ENCODE data around the gene USP47. TPM values are rescaled to one million over a fixed set of nuclear protein-coding genes. Genes with fewer than 3 reads are reported as not detected.

Gene USP47
- total RNA-seq, 1 donor, result 169 TPM

DNA sequence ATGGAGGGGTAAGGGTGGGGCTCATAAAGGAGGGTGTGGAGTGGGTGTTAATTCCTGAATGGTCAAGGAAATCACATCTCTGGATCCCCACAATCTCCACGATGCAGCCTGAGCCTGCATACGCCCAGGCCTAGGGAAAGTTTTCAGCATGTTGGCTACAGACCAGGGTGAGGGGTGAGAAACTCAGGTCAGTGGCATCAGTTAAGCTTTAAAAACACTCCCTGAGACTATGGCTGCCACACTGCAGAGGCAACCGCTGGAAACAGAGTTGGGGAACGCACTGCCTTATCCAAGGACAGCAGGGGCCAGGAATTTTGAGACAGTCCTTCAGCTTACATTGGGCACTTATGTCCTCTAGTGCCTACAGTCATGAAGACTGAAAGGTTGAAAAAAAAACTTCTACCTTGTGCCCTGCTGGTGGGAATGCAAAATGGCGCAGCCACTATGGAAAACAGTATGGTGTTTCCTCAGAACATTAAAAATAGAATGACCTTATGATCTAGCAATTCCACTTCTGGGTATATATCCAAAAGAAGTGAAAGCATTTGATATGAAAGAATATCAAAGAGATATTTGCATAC lies 147.0 kb downstream of the USP47 start:
- H3K4me3 ChIP-seq (ENCODE audit: low read length), result no peak overlapping the region
- no peaks in the 10 kb centered on the region for H3K9me3 ChIP-seq (ENCODE audit: low read depth, low read length)

DNA sequence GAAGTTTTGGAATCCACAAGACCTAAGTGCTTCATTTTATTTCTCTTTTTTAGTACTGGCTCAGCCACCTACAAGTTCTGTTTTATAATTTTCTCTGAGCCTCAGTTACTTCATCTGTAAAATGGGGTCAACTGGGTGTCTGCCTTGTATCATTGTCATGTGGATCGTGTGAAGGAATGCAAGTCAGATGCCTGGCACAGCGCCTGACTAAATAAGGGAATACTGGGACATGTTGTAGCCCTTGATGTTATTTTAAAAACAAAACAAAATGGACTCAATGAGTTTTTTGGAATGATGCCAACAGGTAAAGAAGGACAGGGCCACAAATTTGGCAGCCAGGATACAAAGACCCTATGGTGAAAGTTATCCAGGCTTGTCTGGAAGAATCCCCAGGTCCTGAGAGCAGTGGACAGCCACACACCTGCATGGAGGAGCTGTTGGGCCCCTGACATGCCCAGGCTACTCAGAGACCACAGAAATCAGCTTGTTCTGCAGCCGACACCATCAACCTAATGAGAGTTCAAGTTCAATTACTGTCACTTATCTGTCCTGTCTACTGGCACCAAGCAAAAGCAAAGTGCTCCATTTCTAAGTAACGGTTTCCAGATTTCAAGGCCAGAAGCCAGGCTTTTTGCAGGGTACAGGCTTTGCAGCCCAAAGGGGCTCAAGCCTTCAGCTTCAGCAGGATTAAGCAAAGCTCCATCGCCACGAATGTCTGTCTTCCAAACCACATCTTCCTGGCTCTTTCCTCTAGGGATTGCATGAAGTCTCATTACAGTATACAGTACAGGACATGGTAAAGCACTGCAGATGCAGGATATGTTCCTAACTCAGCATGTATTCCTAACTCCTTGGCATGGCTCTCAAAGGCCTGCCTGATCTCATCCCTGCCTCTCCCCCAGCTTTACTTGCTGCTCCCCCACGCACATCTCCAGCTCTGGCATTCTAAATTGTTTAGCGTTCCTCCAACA lies 148.3 kb downstream of the USP47 start:
- no peaks in the 10 kb centered on the region for H3K9me3 ChIP-seq (ENCODE audit: low read depth, low read length)
- no peak overlapping the region for H3K4me3 ChIP-seq (ENCODE audit: low read length)
- H3K27me3 ChIP-seq (ENCODE audit: insufficient read depth, low read length), result no peaks in the 10 kb centered on the region
- H3K4me1 ChIP-seq (ENCODE audit: insufficient read depth, low read length), result no peaks in the 10 kb centered on the region

More for the DNA sequence above, 147.0 kb downstream of the USP47 start:
- no peaks in the 10 kb centered on the region for H3K4me1 ChIP-seq (ENCODE audit: insufficient read depth, low read length)
- H3K27me3 ChIP-seq (ENCODE audit: insufficient read depth, low read length), result no peaks in the 10 kb centered on the region

DNA sequence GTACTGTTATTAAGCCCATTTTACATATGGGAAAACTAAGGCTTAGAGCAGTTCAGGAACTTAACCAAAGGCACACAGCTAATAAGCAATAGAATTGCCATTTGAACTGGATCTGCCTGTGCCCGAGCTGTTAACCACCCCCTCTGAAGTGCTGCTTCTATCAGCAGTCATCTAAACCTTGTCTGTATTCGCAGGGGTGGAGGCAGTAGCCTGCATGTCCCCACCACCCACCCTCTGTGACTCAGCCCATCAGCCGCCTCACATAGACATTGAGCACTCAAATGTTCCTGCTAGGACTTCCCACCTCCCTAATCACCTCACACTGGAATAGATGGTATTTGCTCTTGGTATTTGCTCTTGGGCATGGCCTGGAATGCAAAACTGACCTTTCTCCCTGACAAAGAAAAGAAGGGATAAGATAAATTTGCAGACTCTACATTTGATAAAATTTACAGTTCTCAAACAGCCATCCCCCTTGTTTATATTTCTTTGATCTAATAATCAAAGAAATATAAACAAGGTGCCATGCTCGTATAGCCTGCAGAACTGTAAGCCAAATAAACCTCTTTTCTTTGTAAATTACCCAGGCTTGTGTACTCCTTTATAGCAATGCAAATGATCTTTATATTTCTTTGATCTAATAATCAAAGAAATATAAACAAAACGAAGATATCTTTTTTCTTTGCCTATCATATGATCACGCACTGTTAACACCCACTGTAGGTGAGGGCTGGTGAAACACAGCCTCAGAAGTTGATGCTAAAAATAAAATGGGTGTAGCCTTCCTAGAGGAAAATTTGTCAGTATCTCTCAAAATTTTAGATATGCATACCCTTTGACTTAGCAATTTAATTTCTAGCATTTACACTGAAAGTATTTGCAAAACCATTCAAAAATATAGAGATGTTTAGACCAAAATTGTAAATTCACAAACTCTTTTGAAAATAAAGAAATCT lies 150.8 kb downstream of the USP47 start:
- Histone ChIP-seq H3K4me1 (ENCODE audit: insufficient read depth, low read length) (no peaks in the 10 kb centered on the region), H3K4me3 (ENCODE audit: low read length) (no peak overlapping the region), H3K27me3 (ENCODE audit: insufficient read depth, low read length) (no peaks in the 10 kb centered on the region)

GRCh38 chr11:11993839-11994238 lies 152.1 kb downstream of the USP47 start:
- no peaks in the 10 kb centered on the region for H3K4me1 ChIP-seq (ENCODE audit: insufficient read depth, low read length)
- no peaks in the 10 kb centered on the region for H3K9me3 ChIP-seq (ENCODE audit: low read depth, low read length)
- no peaks in the 10 kb centered on the region for H3K27me3 ChIP-seq (ENCODE audit: insufficient read depth, low read length)
- no peak overlapping the region for H3K4me3 ChIP-seq (ENCODE audit: low read length)

More for the DNA sequence above, 150.8 kb downstream of the USP47 start:
- H3K9me3 ChIP-seq (ENCODE audit: low read depth, low read length), result no peaks in the 10 kb centered on the region

GRCh38 chr11:11995601-11996000 lies 153.8 kb downstream of the USP47 start:
- Histone ChIP-seq H3K4me3 (ENCODE audit: low read length) (no peak overlapping the region), H3K9me3 (ENCODE audit: low read depth, low read length) (no peaks in the 10 kb centered on the region), H3K4me1 (ENCODE audit: insufficient read depth, low read length) (no peaks in the 10 kb centered on the region), H3K27me3 (ENCODE audit: insufficient read depth, low read length) (no peaks in the 10 kb centered on the region)

GRCh38 chr11:11996321-11997048 lies 154.7 kb downstream of the USP47 start:
- Histone ChIP-seq H3K4me3 (ENCODE audit: low read length) (no peak overlapping the region), H3K9me3 (ENCODE audit: low read depth, low read length) (no peaks in the 10 kb centered on the region), H3K4me1 (ENCODE audit: insufficient read depth, low read length) (no peaks in the 10 kb centered on the region), H3K27me3 (ENCODE audit: insufficient read depth, low read length) (peaks cover 3% of the 10 kb centered on the region)

GRCh38 chr11:11997049-11997322 lies 155.2 kb downstream of the USP47 start:
- Histone ChIP-seq H3K27me3 (ENCODE audit: insufficient read depth, low read length) (peaks cover 3% of the 10 kb centered on the region), H3K9me3 (ENCODE audit: low read depth, low read length) (no peaks in the 10 kb centered on the region), H3K4me3 (ENCODE audit: low read length) (no peak overlapping the region), H3K4me1 (ENCODE audit: insufficient read depth, low read length) (no peaks in the 10 kb centered on the region)

DNA sequence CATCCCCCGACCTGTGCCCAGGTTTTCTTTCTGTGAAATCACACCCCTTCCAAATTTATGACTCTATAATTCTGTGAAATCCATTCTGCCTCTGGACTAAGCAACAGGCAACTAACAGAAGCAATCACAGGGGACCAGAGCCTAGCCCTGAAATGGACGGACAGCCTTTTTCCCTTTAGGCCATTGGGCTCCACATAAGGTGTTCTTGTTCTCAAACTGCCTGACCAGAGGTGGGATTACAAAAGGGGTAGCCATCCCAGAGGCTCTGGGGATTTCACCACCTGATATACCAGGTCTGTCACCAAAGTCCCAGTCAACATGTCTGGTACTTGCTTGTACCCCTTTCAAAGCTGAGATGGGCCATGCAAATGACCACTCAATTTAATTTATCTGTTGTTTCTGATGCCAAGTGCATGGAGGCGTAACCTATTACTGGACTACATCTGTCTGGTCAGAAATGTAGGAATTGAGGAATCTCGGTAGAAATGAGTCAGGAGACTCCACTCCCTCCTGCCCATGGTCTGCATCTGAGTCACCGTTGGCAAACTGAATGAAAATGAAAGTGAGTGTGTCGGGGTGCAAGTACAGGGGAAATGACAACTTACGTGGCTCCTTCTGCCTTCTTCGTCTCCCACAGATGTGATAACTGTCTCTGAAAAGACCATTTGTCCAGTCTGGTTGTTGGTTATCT lies 156.5 kb downstream of the USP47 start:
- Histone ChIP-seq H3K9me3 (ENCODE audit: low read depth, low read length) (no peaks in the 10 kb centered on the region), H3K27me3 (ENCODE audit: insufficient read depth, low read length) (peaks cover 3% of the 10 kb centered on the region), H3K4me1 (ENCODE audit: insufficient read depth, low read length) (no peaks in the 10 kb centered on the region), H3K4me3 (ENCODE audit: low read length) (no peak overlapping the region)

GRCh38 chr11:12001186-12001585 lies 159.4 kb downstream of the USP47 start:
- Histone ChIP-seq H3K9me3 (ENCODE audit: low read depth, low read length) (no peaks in the 10 kb centered on the region), H3K4me3 (ENCODE audit: low read length) (no peak overlapping the region), H3K4me1 (ENCODE audit: insufficient read depth, low read length) (no peaks in the 10 kb centered on the region), H3K27me3 (ENCODE audit: insufficient read depth, low read length) (peaks cover 26% of the 10 kb centered on the region)

DNA sequence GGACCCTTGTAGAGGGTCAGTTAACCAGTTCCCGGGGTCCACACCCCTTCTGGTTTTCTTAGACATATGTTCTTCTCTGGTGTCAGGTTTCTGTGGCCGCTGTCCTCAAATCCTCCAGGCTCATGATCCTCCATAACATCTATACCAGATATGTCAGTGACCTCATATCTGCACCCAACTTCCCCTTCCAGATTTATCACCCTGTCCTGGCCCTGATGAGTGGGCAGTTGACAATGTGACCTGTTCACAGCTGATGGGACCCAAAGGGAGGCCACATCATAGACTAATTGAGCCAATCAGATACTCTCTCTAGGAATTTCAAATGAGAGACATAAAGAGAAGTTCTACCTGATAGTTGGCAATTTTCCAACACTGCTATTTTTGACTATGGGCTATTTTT lies 161.6 kb downstream of the USP47 start:
- peaks cover 46% of the 10 kb centered on the region for H3K27me3 ChIP-seq (ENCODE audit: insufficient read depth, low read length)
- H3K9me3 ChIP-seq (ENCODE audit: low read depth, low read length), result no peaks in the 10 kb centered on the region
- peaks cover 4% of the 10 kb centered on the region for H3K4me1 ChIP-seq (ENCODE audit: insufficient read depth, low read length)
- H3K4me3 ChIP-seq (ENCODE audit: low read length), result no peak overlapping the region

DNA sequence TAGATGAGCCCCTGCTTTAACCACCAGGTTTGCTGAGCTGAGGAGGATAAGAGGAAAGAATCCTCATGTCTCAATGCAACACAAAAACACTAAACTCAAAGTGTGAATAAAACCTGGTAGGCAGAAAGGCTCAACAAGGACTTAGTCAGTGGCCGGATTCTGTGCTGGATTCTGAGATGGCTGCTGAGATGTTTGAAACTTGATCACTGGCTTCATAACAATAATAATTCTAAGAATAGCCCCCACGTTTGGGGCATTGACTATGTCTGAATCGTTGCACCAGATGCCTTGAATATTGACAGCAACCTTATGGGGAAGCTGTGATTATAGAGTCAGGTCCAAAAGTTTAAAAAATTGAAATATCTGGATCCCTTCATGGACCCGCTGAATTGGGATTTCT lies 162.0 kb downstream of the USP47 start:
- peaks cover 4% of the 10 kb centered on the region for H3K4me1 ChIP-seq (ENCODE audit: insufficient read depth, low read length)
- H3K27me3 ChIP-seq (ENCODE audit: insufficient read depth, low read length), result peaks cover 46% of the 10 kb centered on the region
- no peak overlapping the region for H3K4me3 ChIP-seq (ENCODE audit: low read length)
- no peaks in the 10 kb centered on the region for H3K9me3 ChIP-seq (ENCODE audit: low read depth, low read length)

- H3K4me3 ChIP-seq (ENCODE audit: low read length), result no peak overlapping the region
- H3K4me1 ChIP-seq (ENCODE audit: insufficient read depth, low read length), result peaks cover 4% of the 10 kb centered on the region
- no peaks in the 10 kb centered on the region for H3K9me3 ChIP-seq (ENCODE audit: low read depth, low read length)
- H3K27me3 ChIP-seq (ENCODE audit: insufficient read depth, low read length), result peaks cover 53% of the 10 kb centered on the region
Observed at GRCh38 chr11:12005061-12005460, 163.3 kb downstream of the USP47 start.

- Histone ChIP-seq H3K4me3 (ENCODE audit: low read length) (no peak overlapping the region), H3K9me3 (ENCODE audit: low read depth, low read length) (no peaks in the 10 kb centered on the region), H3K27me3 (ENCODE audit: insufficient read depth, low read length) (peaks cover 58% of the 10 kb centered on the region), H3K4me1 (ENCODE audit: insufficient read depth, low read length) (peaks cover 4% of the 10 kb centered on the region)
Observed at GRCh38 chr11:12005476-12005875, 163.7 kb downstream of the USP47 start.
